ENCODE data around the gene ADORA2B. TPM values are rescaled to one million over a fixed set of nuclear protein-coding genes. Genes with fewer than 3 reads are reported as not detected.

Gene ADORA2B
- total and polyA plus RNA-seq, 2 of the 8 experiments (the other 6 are each of a cell fraction or from before 2014, with no cell fraction given), result 2.6 to 8.2 TPM

DNA sequence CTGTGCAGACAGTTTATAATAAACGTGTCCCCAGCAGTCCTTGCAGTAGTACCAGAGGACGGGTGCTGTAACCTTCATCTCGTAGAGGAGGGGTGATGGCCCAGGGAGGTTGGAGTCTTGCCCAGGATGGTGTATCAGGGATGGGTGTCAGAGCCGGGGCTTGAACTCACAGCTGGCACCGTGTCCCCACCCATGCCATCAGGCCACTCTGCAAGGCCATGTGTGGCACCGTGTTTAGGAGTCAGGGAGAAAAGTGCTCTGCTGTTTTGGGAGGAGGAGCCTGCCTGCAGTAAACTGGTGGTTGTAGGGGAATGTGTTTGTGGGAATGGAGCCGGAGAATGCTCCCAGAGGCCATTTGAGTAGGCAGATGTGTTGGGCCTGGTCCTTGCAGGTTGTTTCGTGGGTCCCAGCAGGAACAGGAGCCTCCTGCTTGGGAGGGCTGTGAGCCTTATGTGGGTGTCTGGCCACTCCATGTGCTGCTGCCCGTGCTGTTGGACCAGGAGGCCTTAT lies 1.7 kb downstream of the ADORA2B start:
- 82% methylated on average over 9 of the region's 9 CpGs; no CpG with 5 or more reads in 1 of the 2 experiments for WGBS, 2 experiments (ENCODE audit: extremely low coverage in 1 of 2, insufficient coverage in 1 of 2, insufficient read length in 1 of 2, insufficient replicate concordance in 2 of 2, low coverage in 1 of 2, low lambda C conversion rate in 2 of 2, missing lambda C conversion rate in 1 of 2)
- no peak overlapping the region for H4K8ac ChIP-seq (ENCODE audit: extremely low read depth, insufficient read depth, low read length)
- DNase-seq (ENCODE audit: low read depth in 1 of 2, low spot score in 2 of 2), result no peak
- H3K4me3 ChIP-seq (ENCODE audit: extremely low read depth in 1 of 4, insufficient read depth in 2 of 4, low read depth in 3 of 4, low read length in 4 of 4), result 0 out of 8 replicates have a peak overlapping the region, but pooled peaks of 1 of the 4 experiments have one; percentile 66
- H3K36me3 ChIP-seq (ENCODE audit: control insufficient read depth in 2 of 4, insufficient read depth in 4 of 4, low read length in 3 of 4), result no peaks in the 10 kb centered on the region
- no peak overlapping the region for H3K27ac ChIP-seq (ENCODE audit: low read depth, low read length)
- H3K4me2 ChIP-seq (ENCODE audit: insufficient read depth in 1 of 2, low read depth in 2 of 2, low read length in 2 of 2), result peak overlapping the region; percentile 59 to 100; a peak in 3 of 4 replicates
- no peak overlapping the region for H2BK5ac ChIP-seq (ENCODE audit: low read depth, low read length)
- no peak overlapping the region for H3K23ac ChIP-seq (ENCODE audit: insufficient read length)
- H3K18ac ChIP-seq (ENCODE audit: extremely low read depth, low read length), result no peak overlapping the region
- no peak overlapping the region for H2BK120ac ChIP-seq (replicated peaks; ENCODE audit: low read depth, low read length)
- no peaks in the 10 kb centered on the region for H4K20me1 ChIP-seq (replicated peaks in 1 of 2; ENCODE audit: control insufficient read depth in 1 of 2, insufficient read depth in 2 of 2, low read length in 2 of 2)
- H2BK12ac ChIP-seq (ENCODE audit: low read depth, low read length), result 0 out of 2 replicates have a peak overlapping the region, but pooled peaks have one; percentile 68
- no peak overlapping the region for H3K9ac ChIP-seq (replicated peaks in 1 of 4; ENCODE audit: extremely low read depth in 1 of 4, low read depth in 3 of 4, low read length in 3 of 4)
- peaks cover 14% of the 10 kb centered on the region for H3K23me2 ChIP-seq (ENCODE audit: low read depth, low read length)
- no peaks in the 10 kb centered on the region; the same call in 1 of the 2 replicates for H3K79me1 ChIP-seq (ENCODE audit: low read depth, low read length)
- no peak overlapping the region for H2BK20ac ChIP-seq (ENCODE audit: low read length)
- no peak overlapping the region for H4K91ac ChIP-seq (replicated peaks; ENCODE audit: insufficient read length, low read length)
- no peaks in the 10 kb centered on the region for H3K79me2 ChIP-seq (ENCODE audit: control insufficient read depth in 1 of 2, insufficient read depth in 2 of 2, low read length in 2 of 2)
- no peak overlapping the region; the same call in 1 of the 2 replicates for H2BK15ac ChIP-seq (ENCODE audit: low read length)
- no peaks in the 10 kb centered on the region for H3K9me3 ChIP-seq (ENCODE audit: insufficient read depth in 2 of 2, low read depth in 1 of 2, low read length in 1 of 2)
- H2AFZ ChIP-seq (ENCODE audit: low read length), result no peak overlapping the region
- no peak overlapping the region for H3K14ac ChIP-seq (ENCODE audit: insufficient read length)
- CTCF ChIA-PET (ENCODE audit: partially characterized antibody), result interaction anchor here (0.6 to 3.3 kb wide), 7 partner anchors 9 to 51 kb away, joined by 3 to 38 read pairs (median 6); partner anchors contain the start of genes TTC19 and ZSWIM7
- no peak overlapping the region for H3K4ac ChIP-seq (replicated peaks; ENCODE audit: insufficient read length, low read depth, low read length)
- FAIRE-seq, result no peak
- peak overlapping the region; percentile 79; the same call in 1 of the 2 replicates for H2AK5ac ChIP-seq (ENCODE audit: low read depth, low read length)
- peaks cover 5 to 17% (median 5%) of the 10 kb centered on the region in 4 experiments; a peak in 6 of 7 replicates for H3K4me1 ChIP-seq (replicated peaks in 1 of 4; ENCODE audit: control insufficient read depth in 3 of 4, insufficient read depth in 4 of 4, low read length in 3 of 4)
- H3K56ac ChIP-seq (replicated peaks; ENCODE audit: insufficient read length, low read depth, low read length), result no peak overlapping the region
- POLR2A ChIA-PET (ENCODE audit: partially characterized antibody), result interaction anchor here (1.1 to 3.9 kb wide), 5 partner anchors 9 to 53 kb away, joined by 4 to 41 read pairs (median 10); partner anchors contain the start of genes TTC19 and ZSWIM7
- no peak overlapping the region for H4K5ac ChIP-seq (ENCODE audit: insufficient read length, low read depth, low read length)
- peaks cover 10 to 41% (median 35%) of the 10 kb centered on the region in 4 experiments for H3K27me3 ChIP-seq (replicated peaks in 1 of 4; ENCODE audit: control insufficient read depth in 3 of 4, extremely low read depth in 1 of 4, insufficient read depth in 3 of 4, low read length in 3 of 4)
- TF ChIP-seq FOSL1 (IDR thresholded peaks at IDR 0.05; ENCODE audit: insufficient read depth, low read depth, low read length) (no peak), POLR2A (IDR thresholded peaks at IDR 0.05; ENCODE audit: control extremely low read depth in 1 of 2, low read depth in 2 of 2, low read length in 2 of 2) (no peak), SIN3A (conservative IDR thresholded peaks at IDR 0.05 in 1 of 2, IDR thresholded peaks at IDR 0.05 in 1 of 2; ENCODE audit: low read depth in 1 of 2, low read length in 2 of 2) (no peak), HDAC6 (IDR thresholded peaks at IDR 0.05; ENCODE audit: low read depth, low read length) (no peak), GTF2F1 (IDR thresholded peaks at IDR 0.05; ENCODE audit: borderline replicate concordance, low read depth, low read length) (no peak), TAF7 (optimal IDR thresholded peaks at IDR 0.05; ENCODE audit: borderline replicate concordance, low read depth, low read length) (no peak), RBBP5 (IDR thresholded peaks at IDR 0.05; ENCODE audit: borderline replicate concordance, low read depth, low read length) (no peak)
